NB4 (cell line): ENCODE data around the gene DLG2.
A peak's percentile ranks its signal among the peaks of the same experiment; 100 is the strongest.

Source experiments
- DNase-seq: peaks from one replicate; pipeline ENCODE4 v3.0.0; 2010; ENCODE audit warnings: low read depth
- H3K4me3 ChIP-seq: one replicate; pipeline ENCODE4 v1.5.1; 2011; ENCODE audit warnings: mild to moderate bottlenecking, low read depth, low read length, moderate library complexity
- CTCF ChIP-seq: IDR thresholded peaks from one replicate; pipeline ENCODE4 v1.5.1; 2012; ENCODE audit warnings: low read depth, low read length
- MAX ChIP-seq: IDR thresholded peaks from 2 replicates; pipeline ENCODE4 v1.6.1; 2011; ENCODE audit warnings: low read depth, low read length
- MYC ChIP-seq: IDR thresholded peaks from 2 replicates; pipeline ENCODE4 v1.6.1; 2011; ENCODE audit warnings: low read depth, low read length
- POLR2A ChIP-seq: IDR thresholded peaks from 2 replicates; pipeline ENCODE4 v1.6.1; 2011; ENCODE audit warnings: mild to moderate bottlenecking; ENCODE audit not compliant: insufficient read length; ENCODE audit errors: extremely low read depth

DLG2 gene

GRCh38 chr11:83572581-83573496 lies 2054.3 kb downstream of the DLG2 start:
- TF ChIP-seq CTCF (no peak), POLR2A (no peak), MAX (no peak), MYC (no peak)
- no peak for DNase-seq
- no peak overlapping the region for H3K4me3 ChIP-seq

GRCh38 chr11:83571302-83571701 lies 2055.8 kb downstream of the DLG2 start:
- TF ChIP-seq MAX (no peak), POLR2A (no peak), MYC (no peak)
- no peak overlapping the region for H3K4me3 ChIP-seq
- DNase-seq, result no peak

- no peak for DNase-seq
- no peak for TF ChIP-seq POLR2A
- no peak for TF ChIP-seq MYC
- TF ChIP-seq MAX, result no peak
- TF ChIP-seq CTCF, result no peak
- H3K4me3 ChIP-seq, result no peak overlapping the region
These were observed 2057.9 kb downstream of the DLG2 start for GRCh38 chr11:83569134-83569805.

GRCh38 chr11:83568516-83568915 lies 2058.6 kb downstream of the DLG2 start:
- DNase-seq, result no peak
- no peak for TF ChIP-seq MYC
- no peak for TF ChIP-seq CTCF
- no peak for TF ChIP-seq MAX
- no peak for TF ChIP-seq POLR2A
- H3K4me3 ChIP-seq, result no peak overlapping the region

- H3K4me3 ChIP-seq, result no peak overlapping the region
- TF ChIP-seq MAX, result no peak
- TF ChIP-seq POLR2A, result no peak
- no peak for TF ChIP-seq MYC
- TF ChIP-seq CTCF, result no peak
- peak; percentile 16 for DNase-seq
These were observed 2060.2 kb downstream of the DLG2 start for GRCh38 chr11:83566950-83567349.

GRCh38 chr11:83564870-83565269 lies 2062.3 kb downstream of the DLG2 start:
- DNase-seq, result no peak
- TF ChIP-seq MAX (no peak), CTCF (no peak), MYC (no peak), POLR2A (no peak)
- no peak overlapping the region for H3K4me3 ChIP-seq
